Calu3 (cell line): ENCODE data around the gene NPC2. TPM values are rescaled to one million over a fixed set of nuclear protein-coding genes. Genes with fewer than 3 reads are reported as not detected.

Source experiments
- BruUV-seq: library from RNA; stranded (reverse); fragments of 400-500 nt; replicated peaks from 2 replicates; lab custom pipeline; 2021; lab: Mats Ljungman, UMichigan
- CTCF ChIA-PET: fragments of 300-600 bp; sonication (Branson Sonifier 250); formaldehyde crosslinking; loops from one replicate; lab custom pipeline; 2022; ENCODE audit warnings: antibody characterized with exemption; lab: Charles Lee
- DNase-seq: peaks from one replicate; pipeline ENCODE4 v3.0.0; 2022
- H3K27ac Mint-ChIP-seq: one replicate; pipeline ENCODE4 v1.8.0; 2022; ENCODE audit warnings: mixed read lengths; ENCODE audit not compliant: unreplicated experiment
- H3K27me3 Mint-ChIP-seq: one replicate; pipeline ENCODE4 v1.8.0; 2022; ENCODE audit warnings: mixed read lengths; ENCODE audit not compliant: unreplicated experiment
- H3K36me3 Mint-ChIP-seq: one replicate; pipeline ENCODE4 v1.8.0; 2022; ENCODE audit warnings: mild to moderate bottlenecking, moderate library complexity, mixed read lengths; ENCODE audit not compliant: insufficient read depth, unreplicated experiment
- H3K4me1 Mint-ChIP-seq: one replicate; pipeline ENCODE4 v1.8.0; 2022; ENCODE audit warnings: mild to moderate bottlenecking, low read depth, mixed read lengths; ENCODE audit not compliant: unreplicated experiment
- H3K4me3 Mint-ChIP-seq: one replicate; pipeline ENCODE4 v1.8.0; 2022; ENCODE audit warnings: mild to moderate bottlenecking, low read depth, moderate library complexity, mixed read lengths; ENCODE audit not compliant: unreplicated experiment
- H3K9me3 Mint-ChIP-seq: one replicate; pipeline ENCODE4 v1.8.0; 2022; ENCODE audit warnings: low read depth, mixed read lengths; ENCODE audit not compliant: unreplicated experiment
- intact Hi-C: fragments of 100-400 bp; cut with micrococcal nuclease; formaldehyde crosslinking; loops from one replicate; pipeline ENCODE4 v1.10.0; 2022; ENCODE audit not compliant: unreplicated experiment
- total RNA-seq: library from RNA; stranded (reverse); gene quantifications from 2 replicates; pipeline ENCODE4 v1.2.3, GENCODE V29; 2022
- TF ChIP-seq, protein P1 (sequence below): fragments of 200-600 bp; IDR thresholded peaks from one replicate; pipeline ENCODE4 v1.8.0; 2022; ENCODE audit warnings: antibody characterized with exemption; ENCODE audit not compliant: unreplicated experiment

The NPC2 gene
- total RNA-seq, 1 experiment from 2014 or later = 142 TPM

DNA sequence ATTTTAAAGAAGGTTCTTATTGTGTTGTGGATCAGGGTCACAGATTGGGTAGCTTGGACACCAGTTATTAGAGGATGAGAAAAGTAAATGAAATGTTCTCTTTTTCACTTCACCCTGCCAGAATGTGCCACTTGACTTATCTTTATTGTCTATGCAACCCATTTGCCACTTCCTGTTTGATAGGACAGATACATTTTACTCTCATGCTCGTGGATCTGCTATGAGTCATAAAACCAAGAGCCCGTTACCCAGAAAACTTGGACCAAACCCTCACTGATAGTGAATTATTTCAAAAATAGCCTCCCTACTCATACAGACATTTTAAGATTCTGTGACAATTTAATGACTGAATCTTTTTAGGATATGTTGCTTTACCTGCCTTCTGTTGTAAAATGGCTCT, 2.3 kb upstream of the NPC2 start:
- DNase-seq = no peak
- Mint-ChIP-seq H3K4me1 (peaks cover 19% of the 10 kb centered on the region), H3K4me3 (no peak overlapping the region), H3K36me3 (no peaks in the 10 kb centered on the region), H3K27me3 (no peaks in the 10 kb centered on the region), H3K9me3 (no peaks in the 10 kb centered on the region), H3K27ac (no peak overlapping the region)
- intact Hi-C loops = no loop called here
- BruUV-seq = no TSS peak
- CTCF ChIA-PET = interaction anchor here (1.3 kb wide), 1 partner anchor 113 kb away, joined by 3 read pairs; no protein-coding TSS in a partner anchor
- TF ChIP-seq, protein P1, sequence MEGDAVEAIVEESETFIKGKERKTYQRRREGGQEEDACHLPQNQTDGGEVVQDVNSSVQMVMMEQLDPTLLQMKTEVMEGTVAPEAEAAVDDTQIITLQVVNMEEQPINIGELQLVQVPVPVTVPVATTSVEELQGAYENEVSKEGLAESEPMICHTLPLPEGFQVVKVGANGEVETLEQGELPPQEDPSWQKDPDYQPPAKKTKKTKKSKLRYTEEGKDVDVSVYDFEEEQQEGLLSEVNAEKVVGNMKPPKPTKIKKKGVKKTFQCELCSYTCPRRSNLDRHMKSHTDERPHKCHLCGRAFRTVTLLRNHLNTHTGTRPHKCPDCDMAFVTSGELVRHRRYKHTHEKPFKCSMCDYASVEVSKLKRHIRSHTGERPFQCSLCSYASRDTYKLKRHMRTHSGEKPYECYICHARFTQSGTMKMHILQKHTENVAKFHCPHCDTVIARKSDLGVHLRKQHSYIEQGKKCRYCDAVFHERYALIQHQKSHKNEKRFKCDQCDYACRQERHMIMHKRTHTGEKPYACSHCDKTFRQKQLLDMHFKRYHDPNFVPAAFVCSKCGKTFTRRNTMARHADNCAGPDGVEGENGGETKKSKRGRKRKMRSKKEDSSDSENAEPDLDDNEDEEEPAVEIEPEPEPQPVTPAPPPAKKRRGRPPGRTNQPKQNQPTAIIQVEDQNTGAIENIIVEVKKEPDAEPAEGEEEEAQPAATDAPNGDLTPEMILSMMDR = no peak

DNA sequence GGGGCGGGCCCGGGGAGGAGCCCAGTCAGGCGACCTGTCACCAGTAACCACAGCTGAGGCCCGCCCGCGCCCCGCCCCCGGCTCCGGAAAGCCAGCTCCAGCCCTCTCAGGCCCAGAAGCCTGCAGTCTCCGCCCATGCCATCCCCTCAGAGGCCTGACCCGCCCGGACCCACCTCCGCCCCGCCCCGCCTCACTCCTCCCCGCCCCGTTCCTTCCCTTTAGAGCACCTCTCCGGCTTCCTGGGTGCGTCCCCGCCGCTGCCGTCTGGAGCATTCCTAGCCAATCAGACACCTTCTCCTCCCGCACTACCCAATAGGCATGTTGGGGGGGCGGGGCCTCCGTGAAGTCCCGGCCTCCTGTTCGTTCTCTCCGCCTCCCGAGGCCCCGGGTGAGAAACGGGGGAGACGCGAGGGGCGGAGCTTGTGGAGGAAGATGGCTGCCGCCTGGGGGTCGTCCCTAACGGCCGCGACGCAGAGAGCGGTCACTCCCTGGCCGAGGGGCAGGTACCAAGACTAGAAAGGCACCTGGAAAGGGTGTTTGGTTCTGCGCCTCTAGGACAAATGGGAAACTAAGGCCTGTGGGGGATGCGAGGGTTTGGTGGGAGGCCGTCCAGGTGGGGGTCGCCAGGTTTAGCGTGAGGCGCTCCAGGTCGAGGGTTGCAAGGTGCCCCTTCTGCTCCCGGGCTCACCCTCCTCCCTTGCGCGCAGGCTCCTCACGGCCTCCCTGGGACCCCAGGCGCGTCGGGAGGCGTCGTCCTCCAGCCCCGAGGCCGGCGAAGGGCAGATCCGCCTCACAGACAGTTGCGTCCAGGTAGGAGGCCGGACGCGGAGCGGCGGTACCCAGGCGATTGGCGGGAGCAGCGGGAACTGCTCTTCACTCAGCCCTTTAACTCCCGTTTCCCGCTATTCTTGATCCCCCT, 497 bp upstream of the NPC2 start, which contains the start of gene ISCA2:
TSS of gene ISCA2 (plus strand) at position 423 of the 919 bp plus-strand sequence. CDS start at position 433, 10 bp downstream.
- intact Hi-C loops = loop anchor here (5.0 kb wide), 2 partner anchors 124 to 131 kb away; no protein-coding TSS in a partner anchor
- Mint-ChIP-seq H3K27me3 (no peaks in the 10 kb centered on the region), H3K27ac (peak within 1 kb of the TSS; percentile 86), H3K9me3 (no peaks in the 10 kb centered on the region), H3K4me1 (peaks cover 31% of the 10 kb centered on the region), H3K36me3 (no peaks in the 10 kb centered on the region), H3K4me3 (no peak within 1 kb of the TSS)
- TF ChIP-seq, protein P1 = no peak
- peak; percentile 100 for DNase-seq
- BruUV-seq = no TSS peak
- CTCF ChIA-PET = interaction anchor here (0.7 to 2.1 kb wide), 8 partner anchors 10 to 124 kb away, joined by 3 to 15 read pairs (median 4); no protein-coding TSS in a partner anchor

DNA sequence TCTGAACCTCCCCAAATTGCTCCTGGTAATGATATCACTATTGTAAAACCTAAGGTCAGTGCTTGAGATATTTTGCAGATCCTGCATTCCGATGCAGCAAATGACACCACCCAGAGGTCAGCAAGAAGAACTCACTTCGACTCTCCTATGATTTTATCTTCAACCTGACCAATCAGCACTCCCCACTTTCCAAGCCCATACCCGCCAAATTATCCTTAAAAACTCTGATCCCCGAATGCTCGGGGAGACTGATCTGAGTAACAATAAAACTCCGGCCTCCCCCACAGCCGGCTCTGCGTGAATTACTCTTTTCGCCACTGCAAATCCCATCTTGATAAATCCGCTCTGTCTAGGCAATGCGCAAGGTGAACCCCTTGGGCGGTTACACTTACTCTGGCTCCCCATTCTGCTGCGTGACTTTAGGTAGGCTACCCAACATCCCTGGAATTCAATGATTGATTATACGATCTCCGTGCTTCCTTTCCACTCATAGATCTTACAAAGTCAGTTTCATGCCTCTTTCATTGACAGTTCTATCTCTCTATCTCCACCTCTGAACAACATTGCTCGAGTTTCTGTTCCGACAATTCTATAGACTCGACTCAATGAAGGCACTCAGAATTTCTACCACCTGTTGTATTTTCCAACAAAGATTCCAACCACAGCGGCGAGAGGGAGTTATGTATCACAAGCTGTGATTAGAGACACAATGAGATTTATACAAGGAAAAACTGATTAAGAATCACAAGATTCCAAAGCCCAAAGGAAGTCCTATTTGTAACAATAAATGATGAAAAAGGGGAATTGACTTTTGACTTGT, 939 bp downstream of the NPC2 start:
- TSS peak; percentile 68 for BruUV-seq
- intact Hi-C loops = loop anchor here (5.0 kb wide), 2 partner anchors 125 to 130 kb away; no protein-coding TSS in a partner anchor
- Mint-ChIP-seq H3K9me3 (no peaks in the 10 kb centered on the region), H3K27me3 (no peaks in the 10 kb centered on the region), H3K27ac (no peak overlapping the region), H3K4me1 (peaks cover 45% of the 10 kb centered on the region), H3K4me3 (no peak overlapping the region), H3K36me3 (no peaks in the 10 kb centered on the region)
- no peak for DNase-seq
- CTCF ChIA-PET = interaction anchor here (2.1 kb wide), 1 partner anchor 11 kb away, joined by 15 read pairs; no protein-coding TSS in a partner anchor
- TF ChIP-seq, protein P1 = no peak

DNA sequence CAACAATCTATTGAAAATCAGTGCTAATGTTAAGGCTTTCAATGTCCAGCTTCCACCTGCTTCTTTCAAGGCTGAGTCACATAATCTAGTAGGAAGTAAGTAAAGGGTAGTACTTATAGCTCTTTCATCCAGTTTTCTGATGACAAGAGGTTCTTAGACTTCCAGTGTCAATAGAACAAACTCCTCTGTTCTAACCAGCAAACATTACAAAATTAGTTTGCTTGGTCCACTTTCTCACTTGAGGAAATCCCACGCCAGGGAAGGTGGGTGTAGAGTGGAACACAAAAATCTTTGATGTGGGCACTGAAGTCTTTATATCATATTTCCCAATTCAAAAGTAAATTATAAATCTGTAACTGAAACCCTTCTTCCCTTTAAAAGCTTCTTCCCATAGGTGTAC, 2.6 kb downstream of the NPC2 start:
- no peak overlapping the region for H3K4me3 Mint-ChIP-seq
- intact Hi-C loops = loop anchor here (5.0 kb wide), 2 partner anchors 127 to 128 kb away; no protein-coding TSS in a partner anchor
- no peaks in the 10 kb centered on the region for H3K27me3 Mint-ChIP-seq
- H3K9me3 Mint-ChIP-seq = no peaks in the 10 kb centered on the region
- CTCF ChIA-PET = no interaction called here
- peaks cover under 1% of the 10 kb centered on the region for H3K36me3 Mint-ChIP-seq
- TF ChIP-seq, protein P1 = no peak
- DNase-seq = no peak
- BruUV-seq = no TSS peak
- H3K4me1 Mint-ChIP-seq = peaks cover 50% of the 10 kb centered on the region
- no peak overlapping the region for H3K27ac Mint-ChIP-seq
